Panc1 (cell line): ENCODE measurements around the gene ZNF521. TPM values are rescaled to one million over a fixed set of nuclear protein-coding genes. Genes with fewer than 3 reads are reported as not detected.
"Not testable (repeated sequence)": the region's sequence is repeated elsewhere in the genome, so short reads cannot be mapped to it uniquely, and the experiment has no call there.

Experiments
- ATAC-seq: fragments of 200-7000 bp; cut with Tn5 transposase; 2 replicates; pipeline ENCODE4 v1.9.1; 2020; ENCODE audit warnings: mild to moderate bottlenecking, moderate library complexity
- BruUV-seq: library from RNA; stranded (reverse); fragments of 400-500 nt; replicated peaks from 2 replicates; lab custom pipeline; 2021; lab: Mats Ljungman, UMichigan
- CTCF ChIA-PET: fragments of 300-600 bp; sonication (Branson Sonifier 250); formaldehyde crosslinking; loops from one replicate; lab custom pipeline; 2022; ENCODE audit warnings: antibody characterized with exemption; lab: Charles Lee
- POLR2A ChIA-PET: fragments of 300-600 bp; sonication (Branson Sonifier 250); formaldehyde crosslinking; loops from one replicate; lab custom pipeline; 2022; ENCODE audit warnings: antibody characterized with exemption; lab: Charles Lee
- DNase-seq: peaks from one replicate; pipeline ENCODE4 v3.0.0-alpha.2; 2010; ENCODE audit warnings: low read depth, low spot score
- H3K27ac ChIP-seq: 2 replicates; pipeline ENCODE4 v1.5.1; 2011; ENCODE audit warnings: mild to moderate bottlenecking, low read length, inconsistent platforms
- H3K27me3 ChIP-seq: fragments of 200-500 bp; sonication (Bioruptor generic); 2 replicates; pipeline ENCODE4 v1.6.0; 2014; ENCODE audit warnings: low read length, inconsistent platforms; ENCODE audit not compliant: control insufficient read depth, insufficient read depth
- H3K36me3 ChIP-seq: fragments of 200-500 bp; sonication (Bioruptor generic); 2 replicates; pipeline ENCODE4 v1.5.1; 2014; ENCODE audit warnings: inconsistent platforms, mild to moderate bottlenecking, low read length, moderate library complexity; ENCODE audit not compliant: control insufficient read depth, insufficient read depth
- H3K4me1 ChIP-seq: 2 replicates; pipeline ENCODE4 v1.5.1; 2011; ENCODE audit warnings: inconsistent platforms, mild to moderate bottlenecking, low read length, moderate library complexity; ENCODE audit not compliant: control insufficient read depth, insufficient read depth
- H3K4me3 ChIP-seq, 2 experiments: 2 replicates each; pipeline ENCODE4 v1.5.1; 2011 to 2012; ENCODE audit warnings: low read depth in 2 of 2, low read length in 2 of 2, mild to moderate bottlenecking in 2 of 2, inconsistent platforms in 1 of 2, moderate library complexity in 1 of 2
- H3K9me3 ChIP-seq: fragments of 200-500 bp; sonication (Bioruptor generic); 2 replicates; pipeline ENCODE4 v1.5.1; 2014; ENCODE audit warnings: low read depth, mild to moderate bottlenecking, inconsistent platforms, low read length, moderate library complexity; ENCODE audit not compliant: control insufficient read depth, insufficient read depth
- POLR2AphosphoS5 ChIP-seq: IDR thresholded peaks from 2 replicates; pipeline ENCODE4 v1.6.1; 2012; ENCODE audit warnings: mild to moderate bottlenecking, low read depth, low read length, moderate library complexity
- SIN3A ChIP-seq: IDR thresholded peaks from 2 replicates; pipeline ENCODE4 v1.6.1; 2012; ENCODE audit warnings: low read depth, mild to moderate bottlenecking, low read length, moderate library complexity, borderline replicate concordance; ENCODE audit not compliant: insufficient read depth
- TCF7L2 ChIP-seq: IDR thresholded peaks from 2 replicates; pipeline ENCODE4 v1.6.1; 2011; ENCODE audit warnings: mild to moderate bottlenecking, low read depth, low read length, inconsistent platforms
- in situ Hi-C: cut with HindIII; loops from 2 replicates; pipeline ENCODE4 v1.10.0; 2016; ENCODE audit warnings: low sequenced_read_pairs, low pct_unique_long_range_greater_than_20kb
- intact Hi-C: fragments of 100-400 bp; cut with micrococcal nuclease; formaldehyde crosslinking; loops from one replicate; pipeline ENCODE4 v1.10.0; 2022; ENCODE audit not compliant: unreplicated experiment
- total RNA-seq: library from RNA; stranded (reverse); gene quantifications from one replicate; pipeline ENCODE4 v1.2.1, GENCODE V29; 2021; ENCODE audit not compliant: unreplicated experiment
- TF ChIP-seq, protein P1 (sequence below): fragments of 450-650 bp; IDR thresholded peaks from 2 replicates; pipeline ENCODE4 v1.5.1; 2017; ENCODE audit warnings: mild to moderate bottlenecking
- TF ChIP-seq, protein P2 (sequence below), 2 experiments: IDR thresholded peaks; 2 replicates each; pipeline ENCODE4 v1.6.1; 2011 to 2012; ENCODE audit warnings: low read depth in 2 of 2, control low read depth in 1 of 2, low read length in 1 of 2, mild to moderate bottlenecking in 1 of 2, moderate library complexity in 1 of 2; ENCODE audit not compliant: insufficient read depth in 1 of 2

Gene ZNF521
- total RNA-seq, 1 experiment from 2014 or later = 0.15 TPM

GRCh38 chr18:25033747-25034471 is 318.1 kb downstream of the ZNF521 start:
- no peak overlapping the region for H3K27ac ChIP-seq
- no peaks in the 10 kb centered on the region for H3K27me3 ChIP-seq
- DNase-seq (no peak), ATAC-seq (no peak)
- ChIA-PET CTCF (no interaction called here), POLR2A (no interaction called here)
- intact Hi-C loops = no loop called here
- H3K4me3 ChIP-seq = no peak overlapping the region
- TF ChIP-seq, protein P1, sequence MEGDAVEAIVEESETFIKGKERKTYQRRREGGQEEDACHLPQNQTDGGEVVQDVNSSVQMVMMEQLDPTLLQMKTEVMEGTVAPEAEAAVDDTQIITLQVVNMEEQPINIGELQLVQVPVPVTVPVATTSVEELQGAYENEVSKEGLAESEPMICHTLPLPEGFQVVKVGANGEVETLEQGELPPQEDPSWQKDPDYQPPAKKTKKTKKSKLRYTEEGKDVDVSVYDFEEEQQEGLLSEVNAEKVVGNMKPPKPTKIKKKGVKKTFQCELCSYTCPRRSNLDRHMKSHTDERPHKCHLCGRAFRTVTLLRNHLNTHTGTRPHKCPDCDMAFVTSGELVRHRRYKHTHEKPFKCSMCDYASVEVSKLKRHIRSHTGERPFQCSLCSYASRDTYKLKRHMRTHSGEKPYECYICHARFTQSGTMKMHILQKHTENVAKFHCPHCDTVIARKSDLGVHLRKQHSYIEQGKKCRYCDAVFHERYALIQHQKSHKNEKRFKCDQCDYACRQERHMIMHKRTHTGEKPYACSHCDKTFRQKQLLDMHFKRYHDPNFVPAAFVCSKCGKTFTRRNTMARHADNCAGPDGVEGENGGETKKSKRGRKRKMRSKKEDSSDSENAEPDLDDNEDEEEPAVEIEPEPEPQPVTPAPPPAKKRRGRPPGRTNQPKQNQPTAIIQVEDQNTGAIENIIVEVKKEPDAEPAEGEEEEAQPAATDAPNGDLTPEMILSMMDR = no peak
- TF ChIP-seq SIN3A (no peak), TCF7L2 (no peak), POLR2AphosphoS5 (no peak)
- TF ChIP-seq, protein P2, sequence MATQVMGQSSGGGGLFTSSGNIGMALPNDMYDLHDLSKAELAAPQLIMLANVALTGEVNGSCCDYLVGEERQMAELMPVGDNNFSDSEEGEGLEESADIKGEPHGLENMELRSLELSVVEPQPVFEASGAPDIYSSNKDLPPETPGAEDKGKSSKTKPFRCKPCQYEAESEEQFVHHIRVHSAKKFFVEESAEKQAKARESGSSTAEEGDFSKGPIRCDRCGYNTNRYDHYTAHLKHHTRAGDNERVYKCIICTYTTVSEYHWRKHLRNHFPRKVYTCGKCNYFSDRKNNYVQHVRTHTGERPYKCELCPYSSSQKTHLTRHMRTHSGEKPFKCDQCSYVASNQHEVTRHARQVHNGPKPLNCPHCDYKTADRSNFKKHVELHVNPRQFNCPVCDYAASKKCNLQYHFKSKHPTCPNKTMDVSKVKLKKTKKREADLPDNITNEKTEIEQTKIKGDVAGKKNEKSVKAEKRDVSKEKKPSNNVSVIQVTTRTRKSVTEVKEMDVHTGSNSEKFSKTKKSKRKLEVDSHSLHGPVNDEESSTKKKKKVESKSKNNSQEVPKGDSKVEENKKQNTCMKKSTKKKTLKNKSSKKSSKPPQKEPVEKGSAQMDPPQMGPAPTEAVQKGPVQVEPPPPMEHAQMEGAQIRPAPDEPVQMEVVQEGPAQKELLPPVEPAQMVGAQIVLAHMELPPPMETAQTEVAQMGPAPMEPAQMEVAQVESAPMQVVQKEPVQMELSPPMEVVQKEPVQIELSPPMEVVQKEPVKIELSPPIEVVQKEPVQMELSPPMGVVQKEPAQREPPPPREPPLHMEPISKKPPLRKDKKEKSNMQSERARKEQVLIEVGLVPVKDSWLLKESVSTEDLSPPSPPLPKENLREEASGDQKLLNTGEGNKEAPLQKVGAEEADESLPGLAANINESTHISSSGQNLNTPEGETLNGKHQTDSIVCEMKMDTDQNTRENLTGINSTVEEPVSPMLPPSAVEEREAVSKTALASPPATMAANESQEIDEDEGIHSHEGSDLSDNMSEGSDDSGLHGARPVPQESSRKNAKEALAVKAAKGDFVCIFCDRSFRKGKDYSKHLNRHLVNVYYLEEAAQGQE (IDR thresholded peaks at IDR 0.05; ENCODE audit: insufficient read depth in 1 of 2, low read depth in 2 of 2, low read length in 1 of 2) = no peak
- in situ Hi-C loops = no loop called here
- H3K36me3 ChIP-seq = no peaks in the 10 kb centered on the region
- BruUV-seq = no TSS peak
- no peaks in the 10 kb centered on the region for H3K4me1 ChIP-seq
- no peaks in the 10 kb centered on the region for H3K9me3 ChIP-seq

DNA sequence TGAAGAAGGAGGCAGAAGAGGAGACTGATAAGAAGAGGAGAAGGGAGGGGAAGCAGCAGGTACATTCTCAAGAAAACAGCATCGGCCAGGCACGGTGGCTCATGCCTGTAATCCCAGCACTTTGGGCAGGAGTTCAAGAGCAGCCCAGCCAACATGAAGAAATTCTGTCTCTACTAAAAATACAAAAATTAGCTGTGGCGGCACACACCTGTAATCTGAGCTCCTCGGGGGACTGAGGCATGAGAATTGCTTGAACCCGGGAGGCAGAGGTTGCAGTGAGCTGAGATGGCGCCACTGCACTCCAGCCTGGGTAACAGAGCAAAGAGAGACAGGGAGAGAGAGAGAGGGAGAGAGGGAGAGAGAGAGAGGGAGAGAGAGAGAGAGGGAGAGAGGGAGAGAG is 318.8 kb downstream of the ZNF521 start:
- BruUV-seq, H3K9me3 ChIP-seq, H3K27me3 ChIP-seq, H3K27ac ChIP-seq, DNase-seq, intact Hi-C loops, H3K4me3 ChIP-seq, CTCF ChIA-PET, H3K4me1 ChIP-seq, POLR2A ChIA-PET, H3K36me3 ChIP-seq, in situ Hi-C loops, ATAC-seq: not testable (repeated sequence)

DNA sequence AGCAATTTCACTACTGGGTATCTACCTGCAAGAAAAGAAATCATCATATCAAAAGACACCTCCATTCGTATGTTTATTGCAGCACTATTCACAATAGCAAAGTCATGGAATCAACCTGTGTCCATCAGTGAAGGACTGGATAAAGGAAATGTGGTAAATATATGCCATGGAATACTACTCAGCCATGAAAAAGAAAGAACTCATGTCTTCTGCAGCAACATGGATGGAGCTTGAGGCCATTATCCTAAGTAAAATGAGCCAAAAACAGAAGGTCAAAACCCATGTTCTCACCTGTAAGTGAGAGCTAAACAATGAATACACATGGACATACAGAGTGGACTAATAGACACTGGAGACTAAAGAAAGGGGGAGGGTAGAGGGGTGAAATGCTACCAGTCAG is 322.2 kb downstream of the ZNF521 start:
- CTCF ChIA-PET = no interaction called here
- Histone ChIP-seq H3K27ac (no peak overlapping the region), H3K9me3 (no peaks in the 10 kb centered on the region), H3K4me3 (no peak overlapping the region), H3K27me3 (no peaks in the 10 kb centered on the region), H3K4me1 (no peaks in the 10 kb centered on the region), H3K36me3 (no peaks in the 10 kb centered on the region)
- TF ChIP-seq, protein P1 = no peak
- TF ChIP-seq SIN3A (no peak), POLR2AphosphoS5 (no peak), TCF7L2 (no peak)
- TF ChIP-seq, protein P2 (IDR thresholded peaks at IDR 0.05; ENCODE audit: insufficient read depth in 1 of 2, low read depth in 2 of 2, low read length in 1 of 2) = no peak
- BruUV-seq = no TSS peak
- ATAC-seq (no peak), DNase-seq (no peak)
- intact Hi-C loops = no loop called here
- in situ Hi-C loops = no loop called here
- POLR2A ChIA-PET = no interaction called here
